Suprapubic skin (tissue), 4 donors: ENCODE results near the gene CHD9. TPM values are rescaled to one million over a fixed set of nuclear protein-coding genes. Genes with fewer than 3 reads are reported as not detected.
"Not testable (repeated sequence)": the region's sequence is repeated elsewhere in the genome, so short reads cannot be mapped to it uniquely, and the experiment has no call there.

Experiments used
- DNase-seq, 2 donors: peaks; one replicate each; pipeline ENCODE4 v3.0.0-alpha.2; 2019; ENCODE audit warnings: low spot score in 2 of 2
- H3K27ac ChIP-seq: fragments of 200-600 bp; sonication (generic); one replicate; pipeline ENCODE4 v1.5.1; 2019
- H3K27me3 ChIP-seq: fragments of 200-600 bp; sonication (generic); one replicate; pipeline ENCODE4 v1.5.1; 2019
- H3K36me3 ChIP-seq: fragments of 200-600 bp; sonication (generic); one replicate; pipeline ENCODE4 v1.5.1; 2019
- H3K4me1 ChIP-seq: fragments of 200-600 bp; sonication (generic); one replicate; pipeline ENCODE4 v1.5.1; 2019
- H3K4me3 ChIP-seq: fragments of 200-600 bp; sonication (generic); one replicate; pipeline ENCODE4 v1.5.1; 2019; ENCODE audit warnings: mild to moderate bottlenecking
- H3K9me3 ChIP-seq: fragments of 200-600 bp; sonication (generic); one replicate; pipeline ENCODE4 v1.5.1; 2019
- CTCF ChIP-seq, 2 donors: fragments of 200-600 bp in 1 of 2; fragments of 450-650 bp in 1 of 2; sonication (generic) in 1 of 2; IDR thresholded peaks; one replicate each; pipeline ENCODE4 v1.5.1; 2016 to 2019; ENCODE audit warnings: antibody characterized with exemption in 2 of 2, mild to moderate bottlenecking in 1 of 2, moderate library complexity in 1 of 2
- EP300 ChIP-seq: sonication (generic); formaldehyde crosslinking; IDR thresholded peaks from one replicate; pipeline ENCODE4 v1.6.1; 2017; ENCODE audit warnings: antibody characterized with exemption
- POLR2A ChIP-seq, 2 donors: fragments of 450-650 bp; IDR thresholded peaks; one replicate each; pipeline ENCODE4 v1.6.1; 2017; ENCODE audit warnings: antibody characterized with exemption in 2 of 2, mild to moderate bottlenecking in 2 of 2, moderate library complexity in 2 of 2
- POLR2AphosphoS5 ChIP-seq, 3 donors: sonication (generic); formaldehyde crosslinking; IDR thresholded peaks; one replicate each; pipeline ENCODE4 v1.6.1; 2017; ENCODE audit warnings: antibody characterized with exemption in 3 of 3
- WGBS: methylation state at CpG from one replicate; pipeline ENCODE4 v1.1.5; 2018; 5-methylcytosine and 5-hydroxymethylcytosine counted together
- total RNA-seq, 4 donors: library from RNA; depleted of rRNA; stranded (reverse); fragments of >200 nt; gene quantifications; one replicate each; pipeline ENCODE4 v1.1.0, GENCODE V29; 2016

CHD9 gene
- total RNA-seq, 4 donors from 2014 or later, result 56.6 to 129 (median 70.4) TPM

DNA sequence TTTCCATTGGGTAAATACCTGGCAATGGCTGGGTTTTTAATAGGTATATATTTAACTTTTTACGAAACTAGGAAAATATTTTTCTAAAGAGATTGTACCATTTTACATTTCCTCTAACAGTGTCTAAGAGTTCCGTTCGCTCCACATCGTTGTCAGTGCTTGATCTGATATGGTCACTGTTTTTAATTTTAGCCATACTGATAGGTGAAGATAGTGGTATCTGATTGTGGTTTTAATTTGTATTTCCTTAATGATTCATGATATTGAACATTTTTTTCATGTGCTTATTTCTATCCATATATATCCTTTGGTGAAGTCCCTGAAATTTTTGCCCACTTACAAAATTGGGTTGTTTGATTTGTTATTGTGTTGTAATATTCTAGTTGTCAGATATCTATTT, 117.7 kb downstream of the CHD9 start:
- no peak for DNase-seq
- WGBS, result 83% methylated on average over 4 of the region's 4 CpGs

GRCh38 chr16:53175118-53175517, 120.3 kb downstream of the CHD9 start:
- no peak overlapping the region for H3K4me3 ChIP-seq
- H3K27me3 ChIP-seq, result no peaks in the 10 kb centered on the region
- WGBS, result 66% methylated on average over 1 of the region's 1 CpG
- H3K9me3 ChIP-seq, result no peaks in the 10 kb centered on the region
- H3K4me1 ChIP-seq, result peaks cover 21% of the 10 kb centered on the region
- TF ChIP-seq CTCF (IDR thresholded peaks at IDR 0.05) (no peak), EP300 (no peak), POLR2A (IDR thresholded peaks at IDR 0.05) (no peak), POLR2AphosphoS5 (IDR thresholded peaks at IDR 0.05) (no peak)
- no peaks in the 10 kb centered on the region for H3K36me3 ChIP-seq
- DNase-seq, result no peak
- H3K27ac ChIP-seq, result no peak overlapping the region

More for the DNA sequence above, 117.7 kb downstream of the CHD9 start:
- TF ChIP-seq POLR2A (IDR thresholded peaks at IDR 0.05), result no peak
- TF ChIP-seq CTCF (IDR thresholded peaks at IDR 0.05), result no peak
- TF ChIP-seq EP300, result no peak
- TF ChIP-seq POLR2AphosphoS5 (IDR thresholded peaks at IDR 0.05), result no peak
- Histone ChIP-seq H3K9me3 (no peaks in the 10 kb centered on the region), H3K27me3 (no peaks in the 10 kb centered on the region), H3K27ac (no peak overlapping the region), H3K36me3 (peaks cover 3% of the 10 kb centered on the region), H3K4me1 (peaks cover 23% of the 10 kb centered on the region), H3K4me3 (no peak overlapping the region)

- H3K4me3 ChIP-seq, result no peak overlapping the region
- TF ChIP-seq EP300 (no peak), CTCF (IDR thresholded peaks at IDR 0.05) (no peak), POLR2AphosphoS5 (IDR thresholded peaks at IDR 0.05) (no peak), POLR2A (IDR thresholded peaks at IDR 0.05) (no peak)
- DNase-seq, result no peak
- peaks cover 16% of the 10 kb centered on the region for H3K4me1 ChIP-seq
- no peak overlapping the region for H3K27ac ChIP-seq
- H3K36me3 ChIP-seq, result no peaks in the 10 kb centered on the region
- H3K27me3 ChIP-seq, result no peaks in the 10 kb centered on the region
- H3K9me3 ChIP-seq, result no peaks in the 10 kb centered on the region
These were observed 121.6 kb downstream of the CHD9 start for GRCh38 chr16:53176434-53176833.

- no peak for DNase-seq
- TF ChIP-seq CTCF (IDR thresholded peaks at IDR 0.05), result no peak
- TF ChIP-seq EP300, result no peak
- no peak for TF ChIP-seq POLR2A (IDR thresholded peaks at IDR 0.05)
- no peak for TF ChIP-seq POLR2AphosphoS5 (IDR thresholded peaks at IDR 0.05)
- no peaks in the 10 kb centered on the region for H3K9me3 ChIP-seq
- H3K4me3 ChIP-seq, result no peak overlapping the region
- peaks cover 15% of the 10 kb centered on the region for H3K36me3 ChIP-seq
- no peaks in the 10 kb centered on the region for H3K27me3 ChIP-seq
- H3K4me1 ChIP-seq, result no peaks in the 10 kb centered on the region
- 87% methylated on average over 4 of the region's 4 CpGs for WGBS
- H3K27ac ChIP-seq, result no peak overlapping the region
These were observed 128.7 kb downstream of the CHD9 start for GRCh38 chr16:53183442-53183841.

- not testable (repeated sequence) for H3K27me3 ChIP-seq, H3K27ac ChIP-seq, H3K9me3 ChIP-seq, H3K4me3 ChIP-seq, H3K4me1 ChIP-seq, DNase-seq
- WGBS, result 93% methylated on average over 3 of the region's 3 CpGs
- H3K36me3 ChIP-seq, result peaks cover 15% of the 10 kb centered on the region
These were observed 130.9 kb downstream of the CHD9 start for GRCh38 chr16:53185741-53186140.

- WGBS, result 63% methylated on average over 1 of the region's 1 CpG
- H3K4me1 ChIP-seq, result no peaks in the 10 kb centered on the region
- DNase-seq, result no peak
- no peak overlapping the region for H3K27ac ChIP-seq
- no peaks in the 10 kb centered on the region for H3K27me3 ChIP-seq
- H3K36me3 ChIP-seq, result peaks cover 15% of the 10 kb centered on the region
- H3K4me3 ChIP-seq, result no peak overlapping the region
- TF ChIP-seq CTCF (IDR thresholded peaks at IDR 0.05), result no peak
- TF ChIP-seq POLR2AphosphoS5 (IDR thresholded peaks at IDR 0.05), result no peak
- TF ChIP-seq POLR2A (IDR thresholded peaks at IDR 0.05), result no peak
- TF ChIP-seq EP300, result no peak
- no peaks in the 10 kb centered on the region for H3K9me3 ChIP-seq
These were observed 133.0 kb downstream of the CHD9 start for GRCh38 chr16:53187775-53188174.
